Measurements from ENCODE around the gene ELAC2.

Gene ELAC2

DNA sequence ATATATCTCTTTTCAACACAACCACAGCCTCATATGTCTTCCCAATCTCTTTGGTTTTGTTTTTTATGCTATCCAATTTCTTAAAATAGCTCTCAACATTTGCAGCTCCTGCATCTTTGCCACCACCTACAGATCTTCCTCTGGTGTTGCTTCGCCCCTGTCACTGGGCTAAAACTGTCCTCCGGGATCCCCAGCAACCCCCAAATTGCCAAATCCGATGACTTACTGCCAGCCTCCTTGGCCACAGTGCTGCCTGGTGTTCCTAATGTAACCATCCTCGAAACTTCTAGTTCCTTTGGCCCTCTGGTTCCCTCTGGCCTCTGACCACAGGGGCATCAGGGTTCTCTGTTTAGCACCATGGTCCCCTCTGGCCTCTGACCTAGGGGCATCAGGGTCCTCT lies 70.8 kb downstream of the ELAC2 start:
- DNase-seq: no peak

Data from suppressor macrophage (primary cell).